Panc1 (cell line): ENCODE measurements around the gene ASIC3. TPM values are rescaled to one million over a fixed set of nuclear protein-coding genes. Genes with fewer than 3 reads are reported as not detected.
A peak's percentile ranks its signal among the peaks of the same experiment; 100 is the strongest.

Experiments
- ATAC-seq: fragments of 200-7000 bp; cut with Tn5 transposase; 2 replicates; pipeline ENCODE4 v1.9.1; 2020; ENCODE audit warnings: mild to moderate bottlenecking, moderate library complexity
- BruUV-seq: library from RNA; stranded (reverse); fragments of 400-500 nt; replicated peaks from 2 replicates; lab custom pipeline; 2021; lab: Mats Ljungman, UMichigan
- CTCF ChIA-PET: fragments of 300-600 bp; sonication (Branson Sonifier 250); formaldehyde crosslinking; loops from one replicate; lab custom pipeline; 2022; ENCODE audit warnings: antibody characterized with exemption; lab: Charles Lee
- POLR2A ChIA-PET: fragments of 300-600 bp; sonication (Branson Sonifier 250); formaldehyde crosslinking; loops from one replicate; lab custom pipeline; 2022; ENCODE audit warnings: antibody characterized with exemption; lab: Charles Lee
- DNase-seq: peaks from one replicate; pipeline ENCODE4 v3.0.0-alpha.2; 2010; ENCODE audit warnings: low read depth, low spot score
- H3K27ac ChIP-seq: 2 replicates; pipeline ENCODE4 v1.5.1; 2011; ENCODE audit warnings: mild to moderate bottlenecking, low read length, inconsistent platforms
- H3K27me3 ChIP-seq: fragments of 200-500 bp; sonication (Bioruptor generic); 2 replicates; pipeline ENCODE4 v1.6.0; 2014; ENCODE audit warnings: low read length, inconsistent platforms; ENCODE audit not compliant: control insufficient read depth, insufficient read depth
- H3K36me3 ChIP-seq: fragments of 200-500 bp; sonication (Bioruptor generic); 2 replicates; pipeline ENCODE4 v1.5.1; 2014; ENCODE audit warnings: inconsistent platforms, mild to moderate bottlenecking, low read length, moderate library complexity; ENCODE audit not compliant: control insufficient read depth, insufficient read depth
- H3K4me1 ChIP-seq: 2 replicates; pipeline ENCODE4 v1.5.1; 2011; ENCODE audit warnings: inconsistent platforms, mild to moderate bottlenecking, low read length, moderate library complexity; ENCODE audit not compliant: control insufficient read depth, insufficient read depth
- H3K4me3 ChIP-seq, 2 experiments: 2 replicates each; pipeline ENCODE4 v1.5.1; 2011 to 2012; ENCODE audit warnings: low read depth in 2 of 2, low read length in 2 of 2, mild to moderate bottlenecking in 2 of 2, inconsistent platforms in 1 of 2, moderate library complexity in 1 of 2
- H3K9me3 ChIP-seq: fragments of 200-500 bp; sonication (Bioruptor generic); 2 replicates; pipeline ENCODE4 v1.5.1; 2014; ENCODE audit warnings: low read depth, mild to moderate bottlenecking, inconsistent platforms, low read length, moderate library complexity; ENCODE audit not compliant: control insufficient read depth, insufficient read depth
- POLR2AphosphoS5 ChIP-seq: IDR thresholded peaks from 2 replicates; pipeline ENCODE4 v1.6.1; 2012; ENCODE audit warnings: mild to moderate bottlenecking, low read depth, low read length, moderate library complexity
- SIN3A ChIP-seq: IDR thresholded peaks from 2 replicates; pipeline ENCODE4 v1.6.1; 2012; ENCODE audit warnings: low read depth, mild to moderate bottlenecking, low read length, moderate library complexity, borderline replicate concordance; ENCODE audit not compliant: insufficient read depth
- TCF7L2 ChIP-seq: IDR thresholded peaks from 2 replicates; pipeline ENCODE4 v1.6.1; 2011; ENCODE audit warnings: mild to moderate bottlenecking, low read depth, low read length, inconsistent platforms
- in situ Hi-C: cut with HindIII; loops from 2 replicates; pipeline ENCODE4 v1.10.0; 2016; ENCODE audit warnings: low sequenced_read_pairs, low pct_unique_long_range_greater_than_20kb
- intact Hi-C: fragments of 100-400 bp; cut with micrococcal nuclease; formaldehyde crosslinking; loops from one replicate; pipeline ENCODE4 v1.10.0; 2022; ENCODE audit not compliant: unreplicated experiment
- total RNA-seq: library from RNA; stranded (reverse); gene quantifications from one replicate; pipeline ENCODE4 v1.2.1, GENCODE V29; 2021; ENCODE audit not compliant: unreplicated experiment
- TF ChIP-seq, protein P1 (sequence below), 2 experiments: IDR thresholded peaks; 2 replicates each; pipeline ENCODE4 v1.6.1; 2011 to 2012; ENCODE audit warnings: low read depth in 2 of 2, control low read depth in 1 of 2, low read length in 1 of 2, mild to moderate bottlenecking in 1 of 2, moderate library complexity in 1 of 2; ENCODE audit not compliant: insufficient read depth in 1 of 2
- TF ChIP-seq, protein P2 (sequence below): fragments of 450-650 bp; IDR thresholded peaks from 2 replicates; pipeline ENCODE4 v1.5.1; 2017; ENCODE audit warnings: mild to moderate bottlenecking

Gene ASIC3
- total RNA-seq, 1 experiment from 2014 or later = 1.3 TPM

DNA sequence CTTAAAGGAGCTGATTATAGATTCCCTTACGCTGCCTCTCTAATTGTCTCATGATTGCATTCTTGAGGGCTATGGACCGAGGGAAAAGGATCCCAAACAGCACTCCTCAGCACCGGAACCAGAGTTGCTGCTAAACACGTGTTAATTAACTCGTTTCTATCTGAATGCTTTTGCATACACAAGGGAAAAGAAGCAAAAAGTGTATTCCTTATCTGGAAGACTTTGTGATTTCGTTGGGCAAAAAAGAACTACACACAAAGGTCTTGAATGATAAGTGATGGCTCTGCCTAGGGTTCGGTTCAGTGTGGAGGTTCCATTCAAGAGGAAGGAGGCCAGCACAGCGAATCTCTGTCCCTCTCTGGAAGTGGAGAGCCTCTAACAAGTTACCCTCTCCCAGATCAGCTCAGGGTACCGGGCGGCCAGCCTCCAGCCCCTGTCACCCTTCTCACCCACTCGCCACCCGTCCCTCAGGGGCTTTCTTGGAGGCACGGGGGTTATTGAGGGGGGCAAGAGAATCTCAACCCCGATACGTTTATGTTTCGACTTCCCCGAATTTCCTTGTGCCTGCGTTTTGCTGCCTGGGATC is 10.5 kb downstream of the ASIC3 start:
- no peak for TF ChIP-seq SIN3A
- TF ChIP-seq POLR2AphosphoS5 = peak; percentile 5; the same call in 1 of the 2 replicates
- ATAC-seq (no peak), DNase-seq (no peak)
- Histone ChIP-seq H3K27me3 (no peaks in the 10 kb centered on the region), H3K4me1 (peaks cover 38% of the 10 kb centered on the region), H3K4me3 (peak overlapping the region; percentile 83 to 94), H3K36me3 (peaks cover 2% of the 10 kb centered on the region; the same call in 1 of the 2 replicates), H3K9me3 (no peaks in the 10 kb centered on the region), H3K27ac (peak overlapping the region; percentile 99)
- in situ Hi-C loops = no loop called here
- intact Hi-C loops = no loop called here
- no TSS peak for BruUV-seq
- POLR2A ChIA-PET = no interaction called here
- CTCF ChIA-PET = no interaction called here

DNA sequence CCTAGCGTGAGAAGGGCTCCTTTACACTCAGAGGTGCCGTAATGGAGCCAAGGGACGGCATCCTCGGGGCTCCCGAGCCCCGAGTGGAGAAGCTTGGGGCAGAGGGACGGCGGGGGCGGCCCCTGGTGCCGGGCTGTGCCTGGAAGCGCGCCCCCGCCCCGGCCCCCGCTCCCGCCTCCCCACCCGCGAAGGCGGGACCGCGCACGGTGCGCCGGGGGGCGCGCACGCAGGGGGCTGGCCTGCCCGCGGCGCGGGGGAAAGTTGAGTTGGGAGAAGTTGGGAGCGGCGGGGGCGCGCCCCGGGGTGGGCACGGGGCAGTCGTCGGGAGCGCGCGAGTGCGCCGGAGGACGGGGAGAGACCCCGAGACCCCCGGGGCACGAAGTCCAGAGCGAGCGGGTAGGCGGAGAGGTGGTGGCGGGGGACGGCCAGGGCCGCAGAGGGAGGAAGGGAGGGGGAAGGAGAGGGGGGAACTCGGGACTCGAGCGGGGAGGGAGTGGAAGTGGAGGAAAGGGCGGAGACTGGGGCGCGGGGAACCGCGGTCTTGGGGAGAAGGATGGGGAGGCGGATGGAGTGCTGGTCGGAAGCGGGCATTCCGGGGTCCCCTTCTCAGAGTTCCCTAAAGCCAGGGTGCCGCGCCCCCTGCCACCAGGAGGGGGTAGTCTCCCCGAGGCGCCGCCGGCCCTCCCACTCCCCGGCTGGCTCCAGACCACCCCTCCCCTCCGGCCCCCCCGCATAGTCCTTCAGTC is 11.2 kb downstream of the ASIC3 start, which contains the start of gene SLC4A2:
TSS of gene SLC4A2 (plus strand) at position 223 of the 746 bp plus-strand sequence. CDS start 2,399 bp downstream, outside the sequence.
- BruUV-seq = no TSS peak
- Histone ChIP-seq H3K27me3 (no peaks in the 10 kb centered on the region), H3K9me3 (no peaks in the 10 kb centered on the region), H3K4me1 (peaks cover 38% of the 10 kb centered on the region), H3K4me3 (peak within 1 kb of the TSS; percentile 83 to 94), H3K36me3 (peaks cover 2% of the 10 kb centered on the region; the same call in 1 of the 2 replicates), H3K27ac (peak within 1 kb of the TSS; percentile 99)
- TF ChIP-seq, protein P1, sequence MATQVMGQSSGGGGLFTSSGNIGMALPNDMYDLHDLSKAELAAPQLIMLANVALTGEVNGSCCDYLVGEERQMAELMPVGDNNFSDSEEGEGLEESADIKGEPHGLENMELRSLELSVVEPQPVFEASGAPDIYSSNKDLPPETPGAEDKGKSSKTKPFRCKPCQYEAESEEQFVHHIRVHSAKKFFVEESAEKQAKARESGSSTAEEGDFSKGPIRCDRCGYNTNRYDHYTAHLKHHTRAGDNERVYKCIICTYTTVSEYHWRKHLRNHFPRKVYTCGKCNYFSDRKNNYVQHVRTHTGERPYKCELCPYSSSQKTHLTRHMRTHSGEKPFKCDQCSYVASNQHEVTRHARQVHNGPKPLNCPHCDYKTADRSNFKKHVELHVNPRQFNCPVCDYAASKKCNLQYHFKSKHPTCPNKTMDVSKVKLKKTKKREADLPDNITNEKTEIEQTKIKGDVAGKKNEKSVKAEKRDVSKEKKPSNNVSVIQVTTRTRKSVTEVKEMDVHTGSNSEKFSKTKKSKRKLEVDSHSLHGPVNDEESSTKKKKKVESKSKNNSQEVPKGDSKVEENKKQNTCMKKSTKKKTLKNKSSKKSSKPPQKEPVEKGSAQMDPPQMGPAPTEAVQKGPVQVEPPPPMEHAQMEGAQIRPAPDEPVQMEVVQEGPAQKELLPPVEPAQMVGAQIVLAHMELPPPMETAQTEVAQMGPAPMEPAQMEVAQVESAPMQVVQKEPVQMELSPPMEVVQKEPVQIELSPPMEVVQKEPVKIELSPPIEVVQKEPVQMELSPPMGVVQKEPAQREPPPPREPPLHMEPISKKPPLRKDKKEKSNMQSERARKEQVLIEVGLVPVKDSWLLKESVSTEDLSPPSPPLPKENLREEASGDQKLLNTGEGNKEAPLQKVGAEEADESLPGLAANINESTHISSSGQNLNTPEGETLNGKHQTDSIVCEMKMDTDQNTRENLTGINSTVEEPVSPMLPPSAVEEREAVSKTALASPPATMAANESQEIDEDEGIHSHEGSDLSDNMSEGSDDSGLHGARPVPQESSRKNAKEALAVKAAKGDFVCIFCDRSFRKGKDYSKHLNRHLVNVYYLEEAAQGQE (IDR thresholded peaks at IDR 0.05; ENCODE audit: insufficient read depth in 1 of 2, low read depth in 2 of 2, low read length in 1 of 2) = no peak
- TF ChIP-seq POLR2AphosphoS5 (no peak), TCF7L2 (no peak), SIN3A (no peak)
- TF ChIP-seq, protein P2, sequence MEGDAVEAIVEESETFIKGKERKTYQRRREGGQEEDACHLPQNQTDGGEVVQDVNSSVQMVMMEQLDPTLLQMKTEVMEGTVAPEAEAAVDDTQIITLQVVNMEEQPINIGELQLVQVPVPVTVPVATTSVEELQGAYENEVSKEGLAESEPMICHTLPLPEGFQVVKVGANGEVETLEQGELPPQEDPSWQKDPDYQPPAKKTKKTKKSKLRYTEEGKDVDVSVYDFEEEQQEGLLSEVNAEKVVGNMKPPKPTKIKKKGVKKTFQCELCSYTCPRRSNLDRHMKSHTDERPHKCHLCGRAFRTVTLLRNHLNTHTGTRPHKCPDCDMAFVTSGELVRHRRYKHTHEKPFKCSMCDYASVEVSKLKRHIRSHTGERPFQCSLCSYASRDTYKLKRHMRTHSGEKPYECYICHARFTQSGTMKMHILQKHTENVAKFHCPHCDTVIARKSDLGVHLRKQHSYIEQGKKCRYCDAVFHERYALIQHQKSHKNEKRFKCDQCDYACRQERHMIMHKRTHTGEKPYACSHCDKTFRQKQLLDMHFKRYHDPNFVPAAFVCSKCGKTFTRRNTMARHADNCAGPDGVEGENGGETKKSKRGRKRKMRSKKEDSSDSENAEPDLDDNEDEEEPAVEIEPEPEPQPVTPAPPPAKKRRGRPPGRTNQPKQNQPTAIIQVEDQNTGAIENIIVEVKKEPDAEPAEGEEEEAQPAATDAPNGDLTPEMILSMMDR = no peak; the same call in 1 of the 2 replicates
- CTCF ChIA-PET = interaction anchor here (0.7 kb wide), 1 partner anchor 23 kb away, joined by 3 read pairs; no protein-coding TSS in a partner anchor
- ATAC-seq = peak; percentile 28
- in situ Hi-C loops (no loop called here), intact Hi-C loops (no loop called here)
- no peak for DNase-seq
- POLR2A ChIA-PET = interaction anchor here (0.7 kb wide), 1 partner anchor 21 kb away, joined by 3 read pairs; no protein-coding TSS in a partner anchor
